ENCODE results near the gene FAM236A. TPM values are rescaled to one million over a fixed set of nuclear protein-coding genes. Genes with fewer than 3 reads are reported as not detected.
"Not testable (repeated sequence)": the region's sequence is repeated elsewhere in the genome, so short reads cannot be mapped to it uniquely, and the experiment has no call there.

Gene FAM236A
- polyA plus RNA-seq = not detected

DNA sequence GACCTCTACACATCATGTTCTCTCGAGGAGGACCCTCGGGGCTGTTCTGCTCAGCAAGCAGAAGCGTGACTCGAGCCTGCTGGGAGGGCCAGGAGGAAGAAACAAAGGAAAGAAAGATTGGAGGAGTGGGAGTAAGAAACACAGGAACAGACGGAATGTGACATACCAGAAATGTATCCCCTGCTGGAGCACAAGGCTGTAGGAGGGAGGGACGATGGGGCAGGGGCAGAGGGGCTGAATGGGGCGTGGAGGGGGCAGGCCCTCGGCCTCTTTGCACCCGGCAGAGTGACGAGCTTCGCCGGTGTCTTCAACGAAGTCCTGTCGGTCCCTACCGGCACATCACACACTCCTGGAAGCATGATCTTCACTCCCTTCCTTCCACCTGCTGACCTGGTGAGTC, at the start of gene FAM236A:
Gene FAM236A (plus strand): TSS at position 301 of the 400 bp plus-strand sequence. CDS start 57 bp downstream, at position 358.
- H3K36me3 Mint-ChIP-seq, H3K27me3 Mint-ChIP-seq, H3K9me3 Mint-ChIP-seq, H3K27ac Mint-ChIP-seq, H3K4me3 Mint-ChIP-seq, H3K4me1 Mint-ChIP-seq: not testable (repeated sequence)

DNA sequence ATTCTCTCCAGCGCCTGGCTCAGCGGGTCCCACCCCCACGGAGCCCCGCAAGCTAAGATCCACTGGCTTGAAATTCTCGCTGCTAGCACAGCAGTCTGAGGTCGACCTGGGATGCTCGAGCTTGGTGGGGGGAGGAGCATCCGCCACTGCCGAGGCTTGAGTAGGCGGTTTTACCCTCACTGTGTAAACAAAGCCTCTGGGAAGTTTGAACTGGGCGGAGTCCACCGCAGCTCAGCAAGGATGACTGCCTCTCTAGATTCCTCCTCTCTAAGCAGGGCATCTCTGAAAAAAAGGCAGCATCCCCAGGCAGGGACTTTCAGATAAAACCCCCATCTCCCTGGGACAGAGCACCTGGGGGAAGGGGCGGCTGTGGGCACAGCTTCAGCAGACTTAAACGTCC, 48.3 kb upstream of the FAM236A start:
- H3K4me1 Mint-ChIP-seq, H3K4me3 Mint-ChIP-seq: not testable (repeated sequence)

DNA sequence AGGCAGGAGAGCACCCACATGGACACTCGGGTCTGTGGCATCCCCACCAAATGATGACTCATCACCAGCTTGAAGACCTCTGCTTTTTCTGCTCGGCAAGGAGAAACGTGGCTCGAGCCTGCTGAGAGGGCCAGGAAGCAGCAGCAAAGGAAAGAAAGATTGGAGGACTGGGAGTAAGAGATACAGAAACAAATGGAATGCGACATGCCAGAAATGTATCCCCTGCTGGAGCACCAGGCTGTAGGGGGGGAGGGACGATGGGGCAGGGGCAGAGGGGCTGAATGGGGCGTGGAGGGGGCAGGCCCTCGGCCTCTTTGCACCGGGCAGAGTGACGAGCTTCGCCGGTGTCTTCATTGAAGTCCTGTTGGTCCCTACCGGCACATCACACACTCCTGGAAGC, 25.7 kb upstream of the FAM236A start, which contains the start of gene FAM236C:
Gene FAM236C (plus strand): TSS at position 301 of the 400 bp plus-strand sequence. CDS start 100 bp downstream, outside the sequence.
- not testable (repeated sequence) for H3K36me3 Mint-ChIP-seq, H3K27me3 Mint-ChIP-seq, H3K4me3 Mint-ChIP-seq, H3K4me1 Mint-ChIP-seq, H3K9me3 Mint-ChIP-seq, H3K27ac Mint-ChIP-seq

More for the DNA sequence above, 48.3 kb upstream of the FAM236A start:
- not testable (repeated sequence) for H3K9me3 Mint-ChIP-seq, H3K27ac Mint-ChIP-seq, H3K36me3 Mint-ChIP-seq, H3K27me3 Mint-ChIP-seq

DNA sequence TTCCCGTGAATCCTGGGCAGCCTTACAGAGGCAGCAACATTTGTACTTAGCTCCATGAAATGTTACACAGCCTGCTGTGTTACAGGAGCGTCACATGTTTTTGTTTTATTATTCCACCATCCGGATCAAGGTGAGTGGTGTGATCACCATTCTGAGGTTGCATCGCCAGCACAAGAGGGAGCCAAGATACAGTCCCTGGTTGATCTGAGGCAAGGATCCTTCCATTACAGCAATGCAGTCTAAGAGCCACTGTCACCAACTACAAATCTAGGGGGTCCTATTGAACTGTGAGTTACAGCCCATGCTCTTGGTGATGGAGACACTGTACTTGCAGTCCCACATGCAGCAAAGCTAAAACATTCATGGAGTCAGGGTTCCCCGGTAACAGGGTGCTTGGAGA, 21.9 kb upstream of the FAM236A start:
- H3K9me3 Mint-ChIP-seq, H3K27ac Mint-ChIP-seq, H3K4me1 Mint-ChIP-seq, H3K4me3 Mint-ChIP-seq, H3K27me3 Mint-ChIP-seq, H3K36me3 Mint-ChIP-seq: not testable (repeated sequence)

DNA sequence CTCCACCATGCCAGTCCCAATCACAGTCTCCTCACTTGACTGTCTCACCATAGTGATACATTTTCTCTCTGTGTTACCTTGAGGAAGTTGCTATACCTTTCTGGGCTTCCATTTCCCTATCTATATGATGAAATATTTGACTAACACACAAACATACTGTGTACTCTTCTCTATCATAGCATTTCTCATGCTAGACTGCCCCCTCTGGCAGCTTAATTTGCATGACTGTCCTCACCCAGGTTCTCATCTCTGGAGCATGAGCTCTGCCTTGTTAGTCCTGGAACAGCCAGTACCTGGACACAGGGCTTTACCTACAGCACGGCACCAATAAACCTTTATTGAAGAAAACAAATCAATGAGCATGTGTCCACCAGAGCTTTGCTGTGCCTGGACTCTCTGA, 5.7 kb upstream of the FAM236A start:
- H3K36me3 Mint-ChIP-seq, H3K27me3 Mint-ChIP-seq, H3K27ac Mint-ChIP-seq, H3K4me1 Mint-ChIP-seq, H3K9me3 Mint-ChIP-seq, H3K4me3 Mint-ChIP-seq: not testable (repeated sequence)

DNA sequence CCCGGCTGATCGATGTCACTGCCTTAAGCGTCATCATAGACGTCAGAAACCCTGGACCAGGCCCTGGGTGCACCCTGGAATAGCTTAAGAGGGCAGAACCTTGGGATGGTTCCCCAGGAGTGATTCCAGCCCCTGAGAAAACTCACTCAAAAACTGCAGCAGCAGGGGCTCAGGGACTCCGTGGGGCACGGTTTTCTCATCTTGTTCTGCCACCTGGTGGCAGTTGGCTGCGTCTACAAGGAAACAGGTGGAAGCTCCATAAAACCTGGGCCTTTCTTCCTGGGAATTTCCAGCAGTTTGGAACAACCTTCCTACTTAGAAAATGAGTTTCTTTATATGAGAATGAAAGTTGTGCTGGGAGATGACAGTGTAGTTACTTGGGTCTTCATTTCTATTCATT, 1.6 kb upstream of the FAM236A start:
- H3K27me3 Mint-ChIP-seq, H3K4me3 Mint-ChIP-seq, H3K36me3 Mint-ChIP-seq, H3K4me1 Mint-ChIP-seq, H3K27ac Mint-ChIP-seq, H3K9me3 Mint-ChIP-seq: not testable (repeated sequence)

DNA sequence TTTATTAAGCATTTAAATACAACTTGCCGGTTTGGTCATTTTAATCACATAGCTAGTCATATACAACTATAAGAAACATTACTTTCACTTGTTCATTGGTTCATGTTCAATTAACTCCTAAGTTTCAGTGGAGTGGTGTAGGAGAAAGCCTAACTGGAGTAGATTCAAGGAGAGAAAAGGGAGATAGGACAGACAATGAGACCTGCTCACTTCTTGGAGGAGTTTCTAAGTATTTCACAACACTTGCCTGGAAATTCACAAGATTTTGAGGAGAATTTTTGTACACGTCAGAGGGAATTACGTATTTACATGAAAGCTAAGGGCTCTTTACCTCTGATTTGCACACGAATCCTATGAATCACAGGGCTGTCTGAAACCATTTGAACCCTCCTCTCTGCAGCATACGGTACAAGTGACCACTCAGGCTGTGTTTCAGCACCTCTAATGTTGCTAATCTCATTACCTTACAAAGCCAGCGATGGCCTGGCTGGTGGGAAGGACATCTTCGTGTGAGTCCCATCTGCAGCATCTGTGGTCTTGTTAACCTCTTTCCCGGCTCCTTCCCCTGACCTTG, 1.0 kb upstream of the FAM236A start:
- H3K27me3 Mint-ChIP-seq, H3K27ac Mint-ChIP-seq, H3K4me3 Mint-ChIP-seq, H3K4me1 Mint-ChIP-seq, H3K9me3 Mint-ChIP-seq, H3K36me3 Mint-ChIP-seq: not testable (repeated sequence)

DNA sequence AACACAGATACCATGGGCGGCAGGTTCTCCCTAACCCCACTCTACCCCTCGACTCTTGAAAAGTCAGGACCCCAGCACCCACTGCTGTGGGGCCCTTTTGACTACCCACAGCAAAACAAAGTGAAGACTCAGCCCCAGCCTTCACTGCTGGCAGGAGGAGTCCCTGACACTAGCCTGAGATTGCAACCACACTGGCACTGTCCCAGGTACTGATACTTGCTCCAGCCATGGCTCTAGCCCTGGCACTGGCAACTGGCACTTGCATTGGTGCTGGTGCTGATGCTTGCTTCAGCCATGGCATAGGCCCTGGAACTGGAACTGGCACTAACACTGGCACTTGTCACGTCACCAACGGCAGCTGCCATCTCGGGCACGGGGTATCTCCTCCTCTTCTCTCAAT, 4.3 kb downstream of the FAM236A start:
- H3K27ac Mint-ChIP-seq, H3K9me3 Mint-ChIP-seq, H3K4me1 Mint-ChIP-seq, H3K4me3 Mint-ChIP-seq, H3K27me3 Mint-ChIP-seq, H3K36me3 Mint-ChIP-seq: not testable (repeated sequence)

DNA sequence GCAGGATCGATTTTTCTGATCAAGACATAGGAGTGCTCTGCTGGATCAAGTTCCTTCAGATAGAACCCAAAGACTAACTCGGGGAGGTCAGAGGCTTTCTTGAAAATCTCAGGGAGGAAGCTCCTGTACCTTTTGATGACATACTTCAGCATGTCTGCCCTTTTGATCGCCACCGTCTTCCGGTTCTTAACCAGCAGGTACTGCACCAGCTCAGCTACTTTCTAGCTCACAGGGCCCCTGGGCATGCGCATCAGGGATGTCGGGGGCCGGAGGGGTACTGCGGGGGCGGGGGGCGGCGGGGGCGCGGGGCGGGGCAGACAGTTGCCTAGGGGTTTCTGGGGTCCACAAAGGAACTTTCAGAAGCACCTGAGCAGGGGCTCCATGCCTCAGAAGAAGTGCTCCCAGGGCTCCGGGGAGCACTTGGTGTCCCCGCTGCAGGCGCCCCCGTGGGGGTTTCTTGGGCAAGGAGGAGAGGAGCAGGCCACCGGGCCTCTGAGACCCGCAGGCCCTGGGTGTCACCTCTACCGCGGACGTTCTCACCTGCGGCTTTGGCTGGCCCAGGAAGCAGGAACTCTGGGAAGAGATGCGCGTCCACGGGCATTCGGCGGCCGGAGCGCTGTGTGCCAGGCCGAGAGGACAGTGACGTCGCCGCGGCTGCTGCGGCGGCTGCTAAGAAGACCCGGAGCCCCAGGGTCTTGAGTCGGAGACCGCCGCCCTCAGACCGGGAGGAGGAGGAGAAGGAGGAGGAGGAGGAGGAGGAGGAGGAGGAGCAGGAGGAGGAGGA, 5.2 kb downstream of the FAM236A start:
- not testable (repeated sequence) for H3K4me1 Mint-ChIP-seq, H3K27me3 Mint-ChIP-seq, H3K27ac Mint-ChIP-seq, H3K36me3 Mint-ChIP-seq, H3K4me3 Mint-ChIP-seq, H3K9me3 Mint-ChIP-seq

DNA sequence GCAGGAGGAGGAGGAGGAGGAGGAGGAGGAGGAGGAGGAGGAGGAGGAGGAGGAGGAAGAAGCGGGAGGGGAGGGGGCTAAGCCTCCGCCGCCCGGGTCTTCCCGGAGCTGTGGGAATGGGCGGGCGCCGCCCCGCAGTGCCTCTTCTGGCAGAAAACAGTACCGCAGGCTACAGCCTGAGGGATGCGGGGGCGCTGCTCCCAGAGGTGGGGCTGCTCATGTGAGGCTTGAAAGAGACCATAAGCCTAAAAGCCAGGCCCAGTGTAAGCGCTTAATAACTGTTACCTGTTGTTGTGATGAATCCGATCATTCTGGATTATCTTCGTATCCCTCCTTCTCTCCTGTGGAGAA, 5.8 kb downstream of the FAM236A start, which contains the start of gene DMRTC1:
Gene DMRTC1 (minus strand): TSS at position 19 of the 351 bp plus-strand sequence. CDS start 68,143 bp downstream, outside the sequence.
- not testable (repeated sequence) for H3K4me3 Mint-ChIP-seq, H3K9me3 Mint-ChIP-seq, H3K27me3 Mint-ChIP-seq, H3K4me1 Mint-ChIP-seq, H3K27ac Mint-ChIP-seq, H3K36me3 Mint-ChIP-seq

DNA sequence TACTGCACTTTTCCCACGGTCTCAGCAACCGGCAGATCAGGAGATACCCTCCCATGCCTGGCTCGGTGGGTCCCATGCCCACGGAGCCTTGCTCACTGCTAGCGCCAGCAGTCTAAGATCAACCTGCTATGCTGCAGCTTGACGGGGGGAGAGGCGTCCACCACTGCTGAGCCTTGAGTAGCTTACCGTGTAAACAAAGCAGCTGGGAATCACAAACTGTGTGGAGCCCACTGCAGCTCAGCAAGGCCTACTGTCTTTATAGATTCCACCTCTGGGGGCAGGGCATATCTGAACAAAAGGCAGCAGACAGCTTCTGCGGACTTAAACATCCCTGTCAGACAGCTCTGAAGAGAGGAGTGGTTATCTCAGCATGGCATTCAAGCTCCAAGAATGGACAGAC, 22.0 kb downstream of the FAM236A start:
- not testable (repeated sequence) for H3K27ac Mint-ChIP-seq

DNA sequence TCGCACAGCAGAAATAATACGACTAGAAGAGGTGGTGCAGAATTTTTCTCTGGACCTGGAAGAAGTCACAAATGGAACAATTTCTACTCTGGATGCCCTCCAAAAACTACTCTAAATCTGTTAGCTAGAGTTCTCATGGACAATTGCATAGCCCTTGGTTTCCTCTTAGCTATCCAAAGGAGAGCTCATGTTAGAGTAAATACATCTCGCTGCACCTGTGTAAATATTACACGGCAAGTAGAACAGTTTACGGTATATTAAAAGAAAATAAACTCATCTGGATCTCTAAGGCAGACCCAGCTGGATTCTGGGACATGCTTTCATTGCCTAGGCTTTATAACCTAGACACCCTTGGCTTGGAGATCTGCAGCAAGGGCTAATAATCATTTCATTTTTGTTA, 33.9 kb downstream of the FAM236A start:
- H3K9me3 Mint-ChIP-seq, H3K27me3 Mint-ChIP-seq, H3K27ac Mint-ChIP-seq, H3K4me1 Mint-ChIP-seq, H3K4me3 Mint-ChIP-seq, H3K36me3 Mint-ChIP-seq: not testable (repeated sequence)

More for the DNA sequence above, 22.0 kb downstream of the FAM236A start:
- not testable (repeated sequence) for H3K4me1 Mint-ChIP-seq, H3K4me3 Mint-ChIP-seq, H3K36me3 Mint-ChIP-seq, H3K27me3 Mint-ChIP-seq, H3K9me3 Mint-ChIP-seq

DNA sequence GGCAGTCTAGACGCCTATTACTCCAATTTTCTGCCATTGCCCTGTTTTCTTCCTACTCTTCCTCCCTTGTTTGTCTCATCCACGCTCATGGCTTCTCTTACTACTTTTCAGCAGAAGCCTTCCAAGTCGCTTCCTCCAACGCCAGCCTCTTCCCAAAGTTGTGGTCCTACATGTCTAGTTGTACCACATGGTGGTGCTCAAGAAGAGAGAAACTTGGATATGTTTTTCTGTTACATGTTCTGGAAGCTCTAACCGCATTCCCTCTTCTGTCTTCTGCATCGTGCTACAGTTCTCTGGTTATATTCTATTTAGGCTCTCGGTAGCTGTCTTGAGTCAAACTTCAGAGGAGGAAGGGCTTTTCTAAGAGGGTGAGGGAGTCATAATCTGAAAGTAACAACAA, 36.9 kb downstream of the FAM236A start:
- H3K4me3 Mint-ChIP-seq, H3K4me1 Mint-ChIP-seq, H3K9me3 Mint-ChIP-seq, H3K27ac Mint-ChIP-seq, H3K36me3 Mint-ChIP-seq, H3K27me3 Mint-ChIP-seq: not testable (repeated sequence)

DNA sequence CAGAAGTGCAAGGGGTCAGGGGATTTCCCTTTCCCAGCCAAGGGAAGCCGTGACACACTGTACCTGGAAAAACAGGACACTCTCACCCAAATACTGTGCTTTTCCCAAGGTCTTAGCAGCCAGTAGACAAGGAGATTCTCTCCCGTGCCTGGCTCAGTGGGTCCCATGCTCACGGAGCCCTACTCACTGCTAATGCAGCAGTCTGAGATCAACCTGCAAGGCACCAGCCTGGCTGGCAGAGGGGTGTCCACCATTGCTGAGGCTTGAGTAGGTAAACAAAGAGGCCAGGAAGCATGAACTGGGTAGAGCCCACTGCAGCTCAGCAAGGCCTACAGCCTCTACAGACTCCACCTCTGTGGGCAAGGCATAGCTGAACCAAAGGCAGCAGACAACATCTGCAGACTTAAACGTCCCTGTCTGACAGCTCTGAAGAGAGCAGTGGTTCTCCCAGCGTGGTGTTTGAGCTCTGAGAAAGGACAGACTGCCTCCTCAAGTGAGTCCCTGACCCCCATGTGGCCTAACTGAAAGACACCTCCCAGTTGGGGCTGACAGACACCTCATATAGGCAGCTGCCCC, 43.0 kb downstream of the FAM236A start:
- not testable (repeated sequence) for H3K4me3 Mint-ChIP-seq, H3K4me1 Mint-ChIP-seq, H3K36me3 Mint-ChIP-seq, H3K27me3 Mint-ChIP-seq, H3K27ac Mint-ChIP-seq
- peaks cover 2 to 17% (median 5%) of the 10 kb centered on the region in 3 donors for H3K9me3 Mint-ChIP-seq
